HT1080 (cell line): ENCODE data around the gene F12. TPM values are rescaled to one million over a fixed set of nuclear protein-coding genes. Genes with fewer than 3 reads are reported as not detected.
A peak's percentile ranks its signal among the peaks of the same experiment; 100 is the strongest.
"Not testable (repeated sequence)": the region's sequence is repeated elsewhere in the genome, so short reads cannot be mapped to it uniquely, and the experiment has no call there.

Experiments used
- DNase-seq: peaks from one replicate; pipeline ENCODE4 v3.0.0-alpha.2; 2015; ENCODE audit warnings: low read depth
- total RNA-seq: library from RNA; depleted of rRNA; stranded (reverse); fragments of >200 nt; shearing (Covaris generic); gene quantifications from 2 replicates; pipeline ENCODE4 v1.2.3, GENCODE V29; 2014

The F12 gene
- total RNA-seq, 1 experiment from 2014 or later, result 15.2 TPM

- DNase-seq, result no peak
Measured at GRCh38 chr5:177432839-177433657, 23.7 kb upstream of the F12 start.

GRCh38 chr5:177432143-177432838 lies 22.9 kb upstream of the F12 start:
- no peak for DNase-seq

GRCh38 chr5:177431317-177432142 lies 22.2 kb upstream of the F12 start:
- DNase-seq, result no peak

DNA sequence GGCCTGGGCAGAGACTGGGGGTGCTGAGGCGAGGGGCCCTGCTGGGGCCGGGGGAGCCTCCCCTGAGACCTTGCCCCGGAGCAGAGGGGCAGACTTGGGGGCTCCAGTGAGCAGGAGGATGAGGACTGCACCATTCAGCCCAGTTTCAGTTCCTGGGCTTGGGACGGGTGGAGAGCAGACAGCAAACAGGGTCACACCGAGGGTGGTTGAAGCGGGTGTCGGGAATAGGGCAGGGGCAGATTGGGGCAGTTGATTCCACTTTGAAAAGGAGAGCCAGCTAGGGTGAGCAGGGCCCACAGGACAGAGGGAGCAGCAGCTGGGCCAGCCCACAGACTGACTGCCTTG lies 21.6 kb upstream of the F12 start:
- no peak for DNase-seq

- DNase-seq, result no peak
Measured at GRCh38 chr5:177430140-177430951, 21.0 kb upstream of the F12 start.

DNA sequence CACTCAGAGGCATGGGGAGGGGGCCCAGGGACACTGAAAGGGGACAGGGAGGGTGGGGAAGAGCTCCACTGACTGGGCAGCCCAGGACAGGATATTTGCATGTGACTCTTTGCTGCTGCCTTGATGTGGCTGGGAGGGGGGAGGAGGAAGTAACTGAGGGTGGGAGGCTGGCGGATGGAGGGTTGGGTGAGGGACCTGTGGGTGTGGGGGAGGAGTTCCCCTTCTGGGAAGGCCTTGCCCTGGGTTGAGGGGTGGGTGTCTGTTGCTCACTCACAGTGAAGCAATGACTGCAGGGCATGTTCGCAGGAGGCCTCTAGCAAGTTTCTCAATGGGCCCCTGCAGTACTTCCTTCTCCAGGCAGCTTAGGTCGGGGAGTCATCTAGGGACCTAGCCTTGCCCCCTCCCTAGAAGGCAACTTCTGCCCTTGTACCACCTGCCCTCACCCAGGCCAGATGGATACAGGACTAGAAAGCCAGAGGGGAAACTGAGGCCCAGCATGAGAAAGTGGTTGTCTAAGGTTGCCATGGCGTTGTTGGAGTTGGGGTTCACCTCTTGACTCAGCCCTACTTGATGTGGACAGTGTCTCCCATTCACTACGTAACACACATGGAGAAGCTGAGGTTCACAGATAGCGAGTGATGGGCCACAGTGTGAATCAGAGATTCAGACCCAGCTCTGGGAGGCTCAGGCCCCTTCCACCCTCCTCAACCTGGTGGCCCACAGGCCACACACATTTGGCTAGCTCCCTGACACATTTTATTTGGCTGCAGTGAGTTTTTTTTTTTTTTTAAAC lies 20.1 kb upstream of the F12 start:
- no peak for DNase-seq

DNA sequence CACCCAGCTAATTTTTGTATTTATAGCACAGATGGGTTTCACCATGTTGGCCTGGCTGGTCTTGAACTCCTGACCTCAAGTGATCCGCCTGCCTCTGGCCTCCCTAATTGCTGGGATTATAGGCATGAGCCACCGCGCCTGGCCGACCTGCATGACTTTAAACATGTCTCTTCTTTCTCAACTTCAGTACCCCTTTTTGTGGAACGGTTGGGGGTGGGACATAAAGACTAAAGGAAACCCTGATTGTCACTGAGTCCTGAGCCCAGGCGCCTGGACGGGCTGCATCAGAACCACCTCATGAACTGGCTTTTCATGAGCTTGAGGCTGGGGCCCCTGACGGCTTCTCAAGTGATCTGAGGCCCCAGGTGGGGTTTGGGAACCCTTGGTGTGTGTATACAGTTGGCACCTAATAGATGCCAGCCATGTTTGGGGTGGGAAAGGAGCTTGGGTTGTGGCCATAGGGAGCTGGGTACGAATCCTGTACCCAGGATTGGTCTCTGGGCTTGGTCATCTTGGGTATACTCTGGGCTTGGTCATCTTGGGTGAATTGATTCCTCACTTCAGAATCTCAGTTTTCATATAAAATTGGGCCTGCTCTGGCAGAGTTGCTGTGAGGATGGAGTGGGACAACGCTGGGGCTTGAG lies 19.3 kb upstream of the F12 start:
- no peak for DNase-seq

GRCh38 chr5:177427919-177428573 lies 18.7 kb upstream of the F12 start:
- no peak for DNase-seq

DNA sequence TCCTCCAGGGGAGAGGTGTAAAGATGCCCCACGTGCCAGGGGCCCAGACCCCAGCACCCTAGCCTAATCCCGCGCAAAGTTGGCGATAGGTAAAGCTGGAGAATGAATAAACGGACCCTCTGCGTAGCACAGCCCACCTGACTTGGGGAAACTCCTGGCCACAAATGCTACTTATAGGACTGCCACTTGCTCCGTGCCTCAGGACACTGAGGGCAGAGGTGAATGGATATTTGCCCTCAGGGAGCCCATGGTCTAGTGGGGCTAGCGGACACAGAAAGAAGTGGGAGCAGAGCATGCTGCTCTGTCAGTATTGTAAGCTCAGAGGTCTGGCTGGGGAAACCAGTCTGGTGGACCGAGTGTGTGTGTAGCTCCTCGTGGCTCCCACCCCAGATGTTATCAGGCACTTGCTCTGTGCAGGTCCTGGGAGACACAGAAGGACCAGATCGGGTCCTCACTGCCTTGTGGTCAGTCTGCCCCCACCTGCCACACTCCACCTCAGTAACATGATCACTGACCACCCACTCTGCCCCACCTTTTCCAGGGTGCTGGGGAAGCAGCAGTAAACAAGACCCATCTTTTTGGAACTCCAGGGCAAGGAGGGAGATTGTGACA lies 18.0 kb upstream of the F12 start:
- no peak for DNase-seq

DNA sequence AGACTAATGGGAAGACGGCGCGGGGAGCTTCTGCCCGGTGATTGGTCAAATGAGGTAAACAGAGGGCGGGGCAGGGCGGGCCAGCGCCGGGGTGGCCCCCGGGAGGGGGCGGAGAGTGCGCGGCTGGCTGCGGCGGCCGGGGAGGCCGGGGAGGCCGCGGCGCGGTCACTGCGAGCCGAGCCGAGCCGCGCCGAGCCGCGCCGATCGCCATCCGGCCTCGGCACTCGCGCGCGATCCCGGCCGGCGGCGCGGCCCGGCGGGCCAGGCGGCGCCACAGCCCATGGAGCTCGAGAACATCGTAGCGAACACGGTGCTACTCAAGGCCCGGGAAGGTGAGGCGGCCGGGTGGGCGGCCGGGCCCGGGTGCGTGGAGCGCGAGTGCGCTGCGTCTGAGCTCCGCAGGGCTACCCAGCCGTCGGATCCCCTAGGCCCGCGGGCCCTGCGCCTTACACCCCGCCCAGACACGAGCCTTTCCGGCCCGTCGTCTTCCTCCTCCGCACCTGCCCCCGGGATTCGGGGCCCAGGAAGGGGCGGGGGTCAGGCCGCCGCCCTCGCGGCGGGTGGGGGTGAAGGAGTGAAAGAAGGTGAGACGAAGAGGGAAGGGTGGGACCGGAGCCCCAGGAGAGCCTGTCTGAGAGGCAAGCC lies 17.3 kb upstream of the F12 start, which contains the start of gene GRK6:
TSS of gene GRK6 (plus strand) at position 111 of the 645 bp plus-strand sequence. CDS start at position 281, 170 bp downstream.
- no peak for DNase-seq

GRCh38 chr5:177425801-177426565 lies 16.6 kb upstream of the F12 start:
- peak; percentile 100 for DNase-seq

- DNase-seq, result no peak
Measured at GRCh38 chr5:177425196-177425800, 15.9 kb upstream of the F12 start.

GRCh38 chr5:177423671-177424070 lies 14.3 kb upstream of the F12 start:
- DNase-seq, result no peak

DNA sequence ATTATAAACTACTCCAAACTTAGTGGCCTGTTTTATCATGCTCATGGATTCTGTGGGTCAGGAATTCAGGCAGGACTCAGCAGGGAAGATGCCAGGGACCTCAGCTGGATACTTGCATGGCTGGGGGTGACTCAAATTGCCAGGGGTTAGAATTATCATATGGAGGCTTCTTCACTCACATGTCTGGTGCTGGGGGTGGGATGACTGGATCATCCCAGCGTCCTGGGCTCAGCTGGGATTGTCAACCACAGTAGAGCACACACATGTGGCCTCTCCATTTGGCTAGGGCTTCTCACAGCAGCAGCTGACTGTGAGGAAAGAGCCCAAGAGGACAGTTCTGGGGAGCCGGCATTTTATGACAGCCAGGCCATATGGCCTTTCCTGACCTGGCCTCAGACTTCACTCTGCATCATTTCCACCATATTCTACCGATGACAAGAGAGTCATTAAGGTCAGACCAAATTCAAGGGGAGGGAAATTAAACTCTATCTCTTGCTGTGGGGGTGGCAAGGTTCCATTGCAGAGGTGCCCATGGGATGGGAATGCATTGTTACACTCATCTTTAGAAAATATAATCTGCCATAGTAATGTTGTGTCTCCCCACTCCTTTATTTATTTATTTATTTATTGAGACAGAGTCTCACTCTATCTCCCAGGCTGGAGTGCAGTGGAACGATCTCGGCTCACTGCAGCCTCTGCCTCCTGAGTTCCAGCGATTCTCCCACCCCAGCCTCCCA lies 11.9 kb upstream of the F12 start:
- no peak for DNase-seq

- not testable (repeated sequence) for DNase-seq
Measured at GRCh38 chr5:177420472-177420871, 11.1 kb upstream of the F12 start.

GRCh38 chr5:177419046-177419445 lies 9.7 kb upstream of the F12 start:
- no peak for DNase-seq
